Gastroesophageal sphincter (tissue), 4 donors: ENCODE data around the gene UBE2K. TPM values are rescaled to one million over a fixed set of nuclear protein-coding genes. Genes with fewer than 3 reads are reported as not detected.
"Not testable (repeated sequence)": the region's sequence is repeated elsewhere in the genome, so short reads cannot be mapped to it uniquely, and the experiment has no call there.

Source experiments
- ATAC-seq: fragments of 150-250 bp; one replicate; pipeline ENCODE4 v1.9.1; 2016; ENCODE audit warnings: mild to moderate bottlenecking, moderate library complexity
- H3K27ac ChIP-seq, 4 donors: fragments of 200-600 bp; sonication (generic) in 3 of 4; 1 replicate in 3 of 4; 2 replicates in 1 of 4; pipeline ENCODE4 v1.5.1; 2016 to 2019
- H3K27me3 ChIP-seq: fragments of 200-600 bp; sonication (generic); one replicate; pipeline ENCODE4 v1.5.1; 2019
- H3K36me3 ChIP-seq, 2 donors: fragments of 200-600 bp; sonication (generic); one replicate each; pipeline ENCODE4 v1.5.1; 2019; ENCODE audit warnings: control low read depth in 1 of 2
- H3K4me1 ChIP-seq, 3 donors: fragments of 200-600 bp; sonication (generic); 1 replicate in 2 of 3; 2 replicates in 1 of 3; pipeline ENCODE4 v1.5.1; 2016 to 2019; ENCODE audit warnings: control low read depth in 2 of 3
- H3K4me3 ChIP-seq, 2 donors: fragments of 200-600 bp; sonication (generic); one replicate each; pipeline ENCODE4 v1.5.1; 2019; ENCODE audit warnings: mild to moderate bottlenecking in 1 of 2, moderate library complexity in 1 of 2
- H3K9me3 ChIP-seq, 3 donors: fragments of 200-600 bp; sonication (generic); one replicate each; pipeline ENCODE4 v1.5.1; 2017 to 2019; ENCODE audit warnings: control low read depth in 2 of 3
- CTCF ChIP-seq, 4 experiments: fragments of 200-600 bp in 2 of 4; fragments of 450-650 bp in 2 of 4; sonication (generic) in 1 of 4; IDR thresholded peaks; one replicate each; pipeline ENCODE4 v1.5.1; 2017 to 2019; ENCODE audit warnings: antibody characterized with exemption in 4 of 4, mild to moderate bottlenecking in 2 of 4, moderate library complexity in 2 of 4
- EP300 ChIP-seq: sonication (generic); formaldehyde crosslinking; IDR thresholded peaks from one replicate; pipeline ENCODE4 v1.6.1; 2017; ENCODE audit warnings: antibody characterized with exemption, mild to moderate bottlenecking
- POLR2A ChIP-seq, 2 donors: fragments of 450-650 bp; IDR thresholded peaks; one replicate each; pipeline ENCODE4 v1.6.1; 2017; ENCODE audit warnings: antibody characterized with exemption in 2 of 2, mild to moderate bottlenecking in 2 of 2, moderate library complexity in 1 of 2
- POLR2AphosphoS5 ChIP-seq: sonication (generic); formaldehyde crosslinking; IDR thresholded peaks from one replicate; pipeline ENCODE4 v1.6.1; 2017; ENCODE audit warnings: antibody characterized with exemption
- WGBS, 2 donors: methylation state at CpG; one replicate each; pipeline ENCODE4 v1.1.5; 2018; ENCODE audit warnings: low coverage in 1 of 2; 5-methylcytosine and 5-hydroxymethylcytosine counted together
- total RNA-seq, 4 donors: library from RNA; depleted of rRNA; stranded (reverse); fragments of >200 nt; gene quantifications; one replicate each; pipeline ENCODE4 v1.1.0, GENCODE V29; 2016

UBE2K gene
- total RNA-seq, 4 donors from 2014 or later, result 30.5 to 49.2 (median 33.9) TPM

GRCh38 chr4:39715788-39716187 is 17.9 kb downstream of the UBE2K start:
- WGBS, 2 donors, result 74 to 77% methylated on average over 3 of the region's 3 CpGs
- TF ChIP-seq POLR2A (IDR thresholded peaks at IDR 0.05) (no peak), CTCF (IDR thresholded peaks at IDR 0.05) (no peak), POLR2AphosphoS5 (no peak), EP300 (no peak)
- ATAC-seq, result no peak

GRCh38 chr4:39716356-39716755 is 18.4 kb downstream of the UBE2K start:
- TF ChIP-seq POLR2A (IDR thresholded peaks at IDR 0.05) (no peak), POLR2AphosphoS5 (no peak), CTCF (IDR thresholded peaks at IDR 0.05) (no peak), EP300 (no peak)
- H3K27me3 ChIP-seq, result no peaks in the 10 kb centered on the region
- H3K4me1 ChIP-seq, result peaks cover 0 to 65% (median 5%) of the 10 kb centered on the region in 3 donors
- H3K9me3 ChIP-seq, result no peaks in the 10 kb centered on the region
- WGBS, 2 donors, result 84% methylated on average over 5 of the region's 11 CpGs; no CpG with 5 or more reads in 1 of the 2 donors
- H3K4me3 ChIP-seq, result no peak overlapping the region
- no peak for ATAC-seq
- H3K36me3 ChIP-seq, result peaks cover 0 to 15% of the 10 kb centered on the region in 2 donors
- H3K27ac ChIP-seq, result no peak overlapping the region

More at GRCh38 chr4:39715788-39716187, 17.9 kb downstream of the UBE2K start:
- H3K9me3 ChIP-seq, result no peaks in the 10 kb centered on the region
- H3K27me3 ChIP-seq, result no peaks in the 10 kb centered on the region
- H3K4me1 ChIP-seq, result peaks cover 0 to 64% (median 5%) of the 10 kb centered on the region in 3 donors
- H3K36me3 ChIP-seq, result peaks cover 0 to 15% of the 10 kb centered on the region in 2 donors
- H3K27ac ChIP-seq, result no peak overlapping the region
- H3K4me3 ChIP-seq, result no peak overlapping the region

- not testable (repeated sequence) for H3K4me3 ChIP-seq, H3K27ac ChIP-seq, H3K27me3 ChIP-seq, H3K9me3 ChIP-seq, ATAC-seq
- peaks cover 0 to 74% (median 5%) of the 10 kb centered on the region in 3 donors for H3K4me1 ChIP-seq
- H3K36me3 ChIP-seq, result peaks cover 0 to 15% of the 10 kb centered on the region in 2 donors
- 60 to 88% methylated on average over 7 to 10 of the region's 19 CpGs for WGBS, 2 donors
Observed at GRCh38 chr4:39717743-39718142, 19.8 kb downstream of the UBE2K start.

- H3K27ac ChIP-seq, result no peak overlapping the region
- WGBS, 2 donors, result 95 to 98% methylated on average over 3 to 4 of the region's 33 CpGs
- no peaks in the 10 kb centered on the region for H3K9me3 ChIP-seq
- TF ChIP-seq POLR2A (IDR thresholded peaks at IDR 0.05) (no peak), POLR2AphosphoS5 (no peak), EP300 (no peak), CTCF (IDR thresholded peaks at IDR 0.05) (no peak)
- peaks cover 0 to 15% of the 10 kb centered on the region in 2 donors for H3K36me3 ChIP-seq
- H3K27me3 ChIP-seq, result no peaks in the 10 kb centered on the region
- peaks cover 0 to 65% (median 5%) of the 10 kb centered on the region in 3 donors for H3K4me1 ChIP-seq
- no peak overlapping the region for H3K4me3 ChIP-seq
- no peak for ATAC-seq
Observed at GRCh38 chr4:39718366-39719323, 20.7 kb downstream of the UBE2K start.

GRCh38 chr4:39719804-39720580 is 22.1 kb downstream of the UBE2K start:
- Histone ChIP-seq H3K9me3 (no peaks in the 10 kb centered on the region), H3K27ac (no peak overlapping the region), H3K27me3 (no peaks in the 10 kb centered on the region), H3K4me3 (no peak overlapping the region), H3K4me1 (peaks cover 0 to 53% (median 0%) of the 10 kb centered on the region in 3 donors), H3K36me3 (peaks cover 0 to 15% of the 10 kb centered on the region in 2 donors)
- ATAC-seq, result no peak
- TF ChIP-seq EP300, result no peak
- TF ChIP-seq CTCF (IDR thresholded peaks at IDR 0.05), result no peak
- no peak for TF ChIP-seq POLR2A (IDR thresholded peaks at IDR 0.05)
- no peak for TF ChIP-seq POLR2AphosphoS5

GRCh38 chr4:39721273-39721672 is 23.3 kb downstream of the UBE2K start:
- 91 to 94% methylated on average over 5 to 6 of the region's 6 CpGs for WGBS, 2 donors

More at GRCh38 chr4:39721273-39721672, 23.3 kb downstream of the UBE2K start:
- not testable (repeated sequence) for H3K27ac ChIP-seq, H3K9me3 ChIP-seq, ATAC-seq, H3K4me3 ChIP-seq, H3K27me3 ChIP-seq
- Histone ChIP-seq H3K4me1 (peaks cover 0 to 58% (median 0%) of the 10 kb centered on the region in 3 donors), H3K36me3 (peaks cover 0 to 15% of the 10 kb centered on the region in 2 donors)
